BJ (cell line): ENCODE data around the gene KCNJ11. TPM values are rescaled to one million over a fixed set of nuclear protein-coding genes. Genes with fewer than 3 reads are reported as not detected.

Experiments
- CTCF ChIA-PET: fragments of 350-600 bp; formaldehyde crosslinking; extraction: SDS; loops from one replicate; lab custom pipeline; 2021; ENCODE audit warnings: antibody characterized with exemption, inconsistent platforms; lab: Yijun Ruan, JAX
- POLR2A ChIA-PET: fragments of 300-600 bp; sonication (Branson Sonifier 250); formaldehyde crosslinking; extraction: SDS; loops from one replicate; lab custom pipeline; 2021; ENCODE audit warnings: antibody characterized with exemption; lab: Charles Lee
- DNase-seq: peaks from one replicate; pipeline ENCODE4 v3.0.0-alpha.2; 2011; ENCODE audit warnings: low read depth
- H3K27me3 ChIP-seq: 2 replicates; pipeline ENCODE4 v1.6.0; 2011; ENCODE audit warnings: low read length; ENCODE audit not compliant: control insufficient read depth, insufficient read depth
- H3K36me3 ChIP-seq: 2 replicates; pipeline ENCODE4 v1.5.1; 2011; ENCODE audit warnings: low read length; ENCODE audit not compliant: control insufficient read depth, insufficient read depth
- H3K4me3 ChIP-seq: 2 replicates; pipeline ENCODE4 v1.5.1; 2011; ENCODE audit warnings: low read depth, mild to moderate bottlenecking, control low read depth, low read length
- polyA plus RNA-seq: library from polyadenylated mRNA; depleted of rRNA; stranded (reverse); fragments of >200 nt; gene quantifications from 2 replicates; pipeline ENCODE4 v1.2.3, GENCODE V29; 2011
- TF ChIP-seq, protein P1 (sequence below): IDR thresholded peaks from 2 replicates; pipeline ENCODE4 v1.5.1; 2011; ENCODE audit warnings: low read depth, mild to moderate bottlenecking, control low read depth, inconsistent platforms, low read length, moderate library complexity; ENCODE audit not compliant: insufficient read depth

KCNJ11 gene
- polyA plus RNA-seq, 1 experiment = not detected

DNA sequence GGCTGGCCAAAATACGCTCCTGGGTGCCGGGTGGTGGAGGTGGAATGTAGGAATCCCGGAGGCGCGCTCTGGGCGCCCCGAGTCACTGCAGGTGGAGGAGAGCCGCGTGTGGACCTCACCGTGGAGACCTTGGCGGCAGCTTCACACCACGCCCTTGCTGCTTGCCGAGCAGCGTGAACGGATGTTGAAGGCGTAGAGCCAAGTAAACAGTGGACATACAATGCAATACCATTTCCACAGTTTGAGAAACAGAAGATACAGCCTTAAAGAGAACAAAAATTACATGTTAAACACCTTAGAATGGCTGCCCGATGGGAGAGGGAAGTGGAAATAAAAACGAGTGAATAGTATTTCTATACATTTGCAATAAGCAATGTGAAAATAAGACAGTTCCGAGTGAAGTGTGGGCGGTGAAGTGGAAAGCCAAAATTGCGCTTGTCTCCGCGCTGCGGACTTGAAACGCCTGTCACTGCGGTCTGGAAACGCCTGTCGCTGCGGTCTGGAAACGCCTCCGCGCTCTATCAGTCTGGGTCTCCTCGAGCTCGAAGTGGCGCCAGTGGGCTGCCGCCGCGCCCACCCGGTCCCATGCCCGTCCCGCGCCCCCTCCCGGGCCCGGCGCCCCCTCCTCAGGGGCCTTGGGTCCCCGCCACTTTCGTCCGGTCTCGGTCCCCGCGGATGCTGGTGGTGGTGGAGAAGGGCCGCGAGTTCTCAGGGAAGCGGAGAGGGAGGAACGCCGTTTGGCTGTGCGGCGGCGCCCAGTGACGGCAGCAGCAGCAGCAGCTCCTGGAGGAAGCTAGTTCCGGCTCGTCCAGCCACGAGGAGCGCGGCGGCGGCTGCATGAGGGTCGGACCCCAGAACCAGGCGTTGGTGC, 35.3 kb downstream of the KCNJ11 start:
- CTCF ChIA-PET = interaction anchor here (0.5 to 3.5 kb wide), 19 partner anchors 8 to 346 kb away, joined by 3 to 42 read pairs (median 4); no protein-coding TSS in a partner anchor
- peak overlapping the region; percentile 53 for H3K4me3 ChIP-seq
- DNase-seq = peak; percentile 9
- H3K27me3 ChIP-seq = no peaks in the 10 kb centered on the region
- H3K36me3 ChIP-seq = no peaks in the 10 kb centered on the region
- TF ChIP-seq, protein P1, sequence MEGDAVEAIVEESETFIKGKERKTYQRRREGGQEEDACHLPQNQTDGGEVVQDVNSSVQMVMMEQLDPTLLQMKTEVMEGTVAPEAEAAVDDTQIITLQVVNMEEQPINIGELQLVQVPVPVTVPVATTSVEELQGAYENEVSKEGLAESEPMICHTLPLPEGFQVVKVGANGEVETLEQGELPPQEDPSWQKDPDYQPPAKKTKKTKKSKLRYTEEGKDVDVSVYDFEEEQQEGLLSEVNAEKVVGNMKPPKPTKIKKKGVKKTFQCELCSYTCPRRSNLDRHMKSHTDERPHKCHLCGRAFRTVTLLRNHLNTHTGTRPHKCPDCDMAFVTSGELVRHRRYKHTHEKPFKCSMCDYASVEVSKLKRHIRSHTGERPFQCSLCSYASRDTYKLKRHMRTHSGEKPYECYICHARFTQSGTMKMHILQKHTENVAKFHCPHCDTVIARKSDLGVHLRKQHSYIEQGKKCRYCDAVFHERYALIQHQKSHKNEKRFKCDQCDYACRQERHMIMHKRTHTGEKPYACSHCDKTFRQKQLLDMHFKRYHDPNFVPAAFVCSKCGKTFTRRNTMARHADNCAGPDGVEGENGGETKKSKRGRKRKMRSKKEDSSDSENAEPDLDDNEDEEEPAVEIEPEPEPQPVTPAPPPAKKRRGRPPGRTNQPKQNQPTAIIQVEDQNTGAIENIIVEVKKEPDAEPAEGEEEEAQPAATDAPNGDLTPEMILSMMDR = 0 out of 2 replicates have a peak, but pooled peaks have one; percentile 5
- POLR2A ChIA-PET = interaction anchor here (0.6 kb wide), 1 partner anchor 15 kb away, joined by 3 read pairs; no protein-coding TSS in a partner anchor

DNA sequence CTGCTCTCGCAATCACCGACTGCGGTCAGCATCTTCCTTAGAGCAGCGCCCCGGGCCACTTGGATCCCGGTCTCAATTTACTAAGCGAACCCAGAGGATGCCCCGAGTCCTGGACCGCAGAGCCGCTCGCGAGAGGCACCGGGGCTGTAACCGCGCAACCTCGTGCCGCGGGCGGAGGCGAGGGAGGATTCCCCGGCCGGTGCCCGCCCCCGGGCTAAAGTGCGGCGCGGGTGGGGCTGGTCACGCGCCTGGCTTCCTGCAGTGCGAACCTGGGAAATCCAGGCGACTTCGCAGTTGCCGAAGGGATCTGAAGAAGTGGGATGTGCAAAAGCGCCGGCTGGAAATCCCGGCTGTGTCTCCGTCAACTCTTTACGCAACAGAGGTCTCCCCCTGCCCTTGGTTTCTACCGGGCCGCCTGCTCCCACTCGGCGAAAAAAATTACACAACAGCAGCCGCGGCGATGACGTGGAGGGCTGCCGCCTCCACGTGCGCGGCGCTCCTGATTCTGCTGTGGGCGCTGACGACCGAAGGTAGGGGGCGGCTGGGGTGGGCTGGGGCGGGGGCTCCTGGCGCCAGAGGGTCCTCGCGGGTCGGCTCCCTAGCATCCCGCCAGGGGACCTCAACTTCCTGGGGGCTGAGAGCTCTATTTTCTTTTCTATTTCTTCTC, 36.8 kb downstream of the KCNJ11 start, which contains the start of gene NCR3LG1:
NCR3LG1 (plus strand) TSS at position 291 of the 667 bp plus-strand sequence; CDS start at position 461, 170 bp downstream.
- H3K36me3 ChIP-seq = no peaks in the 10 kb centered on the region
- peak within 1 kb of the TSS; percentile 53 for H3K4me3 ChIP-seq
- CTCF ChIA-PET = no interaction called here
- TF ChIP-seq, protein P1 = 0 out of 2 replicates have a peak, but pooled peaks have one; percentile 5
- peak; percentile 5 for DNase-seq
- no peaks in the 10 kb centered on the region for H3K27me3 ChIP-seq
- POLR2A ChIA-PET = interaction anchor here (1.1 kb wide), 1 partner anchor 8 kb away, joined by 26 read pairs; no protein-coding TSS in a partner anchor

DNA sequence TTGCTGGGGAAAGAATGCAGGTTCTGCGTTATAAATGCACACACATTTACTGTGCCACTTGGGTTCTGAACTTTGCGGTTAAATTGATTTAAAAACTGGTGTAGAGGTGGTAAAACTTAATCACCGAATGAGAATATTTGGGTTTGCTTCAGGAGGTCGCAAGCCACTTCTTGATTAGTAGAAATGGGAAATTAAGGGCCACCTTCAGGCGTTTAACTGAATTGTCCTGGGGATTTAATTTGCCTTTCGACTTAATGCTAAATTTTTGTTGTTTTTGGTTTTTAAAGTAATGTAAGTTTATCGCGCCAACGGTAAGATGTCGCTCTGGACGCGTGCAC, 37.3 kb downstream of the KCNJ11 start:
- TF ChIP-seq, protein P1 = 0 out of 2 replicates have a peak, but pooled peaks have one; percentile 33
- peak overlapping the region; percentile 53 for H3K4me3 ChIP-seq
- ChIA-PET CTCF (interaction anchor here (1.0 kb wide), 1 partner anchor 121 kb away, joined by 3 read pairs; no protein-coding TSS in a partner anchor), POLR2A (no interaction called here)
- H3K36me3 ChIP-seq = no peaks in the 10 kb centered on the region
- no peak for DNase-seq
- no peaks in the 10 kb centered on the region for H3K27me3 ChIP-seq

DNA sequence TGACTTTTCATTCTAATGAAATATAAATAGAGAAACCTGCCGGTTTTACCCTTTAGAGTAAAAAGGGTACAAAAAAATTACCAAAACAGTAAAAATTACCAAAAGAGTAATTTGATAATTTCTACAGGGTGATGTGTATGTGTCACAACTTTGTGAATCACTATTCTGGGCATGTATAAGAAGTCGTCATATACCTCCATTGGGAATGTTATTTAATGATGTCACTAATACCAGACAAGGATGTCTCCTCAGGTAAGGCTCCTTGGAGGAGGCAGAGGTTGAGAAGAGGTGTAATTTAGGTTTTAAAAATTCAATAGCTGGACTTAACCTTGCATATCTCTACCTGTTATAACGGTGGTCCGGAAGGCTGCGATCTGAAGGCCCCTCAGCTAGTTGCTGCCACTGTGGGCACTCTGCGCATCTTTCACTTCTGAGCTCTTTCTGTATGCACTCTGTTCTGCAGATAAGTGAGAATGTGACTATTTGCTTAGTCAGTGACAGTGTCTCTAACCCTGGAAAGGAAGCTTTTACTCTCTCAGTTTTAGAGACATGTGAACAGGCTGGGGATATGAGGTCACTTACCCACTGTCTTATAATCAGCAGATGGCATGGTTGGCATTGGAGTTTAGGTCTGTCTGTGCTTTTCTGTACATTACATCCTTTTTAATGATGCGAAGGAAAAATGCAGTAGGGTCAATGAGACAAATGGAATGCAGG, 37.8 kb downstream of the KCNJ11 start:
- POLR2A ChIA-PET = no interaction called here
- CTCF ChIA-PET = interaction anchor here (1.0 kb wide), 1 partner anchor 120 kb away, joined by 3 read pairs; no protein-coding TSS in a partner anchor
- TF ChIP-seq, protein P1 = no peak
- no peak for DNase-seq
- Histone ChIP-seq H3K4me3 (no peak overlapping the region), H3K36me3 (no peaks in the 10 kb centered on the region), H3K27me3 (no peaks in the 10 kb centered on the region)
